LNCaP clone FGC (cell line): Measurements from ENCODE around the gene MPC2.

Experiments used
- DNase-seq: peaks from one replicate; pipeline ENCODE4 v3.0.0-alpha.2; 2011; ENCODE audit warnings: low read depth
- H3K4me3 ChIP-seq: 2 replicates; pipeline ENCODE4 v1.5.1; 2011; ENCODE audit warnings: mild to moderate bottlenecking, low read depth, low read length, control low read depth
- TF ChIP-seq, protein P1 (sequence below): IDR thresholded peaks from 2 replicates; pipeline ENCODE4 v1.5.1; 2012; ENCODE audit warnings: mild to moderate bottlenecking; ENCODE audit not compliant: control insufficient read depth, insufficient read depth; ENCODE audit errors: extremely low read depth

MPC2 gene

GRCh38 chr1:167936930-167937708 is at the start of gene MPC2:
Gene MPC2 (minus strand): TSS chr1:167937072. CDS start chr1:167935841, 1,231 bp downstream.
- peak; percentile 52 for DNase-seq
- TF ChIP-seq, protein P1, sequence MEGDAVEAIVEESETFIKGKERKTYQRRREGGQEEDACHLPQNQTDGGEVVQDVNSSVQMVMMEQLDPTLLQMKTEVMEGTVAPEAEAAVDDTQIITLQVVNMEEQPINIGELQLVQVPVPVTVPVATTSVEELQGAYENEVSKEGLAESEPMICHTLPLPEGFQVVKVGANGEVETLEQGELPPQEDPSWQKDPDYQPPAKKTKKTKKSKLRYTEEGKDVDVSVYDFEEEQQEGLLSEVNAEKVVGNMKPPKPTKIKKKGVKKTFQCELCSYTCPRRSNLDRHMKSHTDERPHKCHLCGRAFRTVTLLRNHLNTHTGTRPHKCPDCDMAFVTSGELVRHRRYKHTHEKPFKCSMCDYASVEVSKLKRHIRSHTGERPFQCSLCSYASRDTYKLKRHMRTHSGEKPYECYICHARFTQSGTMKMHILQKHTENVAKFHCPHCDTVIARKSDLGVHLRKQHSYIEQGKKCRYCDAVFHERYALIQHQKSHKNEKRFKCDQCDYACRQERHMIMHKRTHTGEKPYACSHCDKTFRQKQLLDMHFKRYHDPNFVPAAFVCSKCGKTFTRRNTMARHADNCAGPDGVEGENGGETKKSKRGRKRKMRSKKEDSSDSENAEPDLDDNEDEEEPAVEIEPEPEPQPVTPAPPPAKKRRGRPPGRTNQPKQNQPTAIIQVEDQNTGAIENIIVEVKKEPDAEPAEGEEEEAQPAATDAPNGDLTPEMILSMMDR = no peak
- H3K4me3 ChIP-seq = peak within 1 kb of the TSS; percentile 90

DNA sequence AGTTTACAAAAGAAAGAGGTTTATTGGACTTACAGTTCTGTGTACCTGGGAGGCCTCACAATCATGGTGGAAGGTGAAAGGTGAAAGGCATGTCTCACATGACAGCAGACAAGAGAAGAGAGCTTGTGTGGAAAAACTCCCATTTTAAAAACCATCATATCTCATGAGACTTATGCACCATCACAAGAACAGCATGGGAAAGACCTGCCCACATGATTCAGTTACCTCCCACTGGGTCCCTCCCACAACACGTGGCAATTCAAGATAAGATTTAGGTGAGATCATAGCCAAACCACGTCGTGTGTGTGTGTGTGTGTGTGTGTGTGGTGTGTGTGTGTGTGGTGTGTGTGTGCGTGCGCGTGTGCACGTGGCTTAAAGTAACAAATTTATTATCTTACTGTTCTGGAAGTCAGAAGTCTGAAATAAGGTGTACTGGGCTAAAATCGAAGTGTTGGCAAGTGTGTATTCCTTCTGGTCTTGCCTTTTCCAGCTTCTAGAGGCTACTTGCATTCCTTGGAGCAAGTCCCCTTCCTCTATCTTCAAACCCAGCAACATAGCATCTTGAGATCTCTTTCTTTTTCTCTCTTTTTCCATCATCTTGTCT is 48.1 kb upstream of the MPC2 start:
- TF ChIP-seq, protein P1 = no peak
- DNase-seq = no peak
- H3K4me3 ChIP-seq = no peak overlapping the region

DNA sequence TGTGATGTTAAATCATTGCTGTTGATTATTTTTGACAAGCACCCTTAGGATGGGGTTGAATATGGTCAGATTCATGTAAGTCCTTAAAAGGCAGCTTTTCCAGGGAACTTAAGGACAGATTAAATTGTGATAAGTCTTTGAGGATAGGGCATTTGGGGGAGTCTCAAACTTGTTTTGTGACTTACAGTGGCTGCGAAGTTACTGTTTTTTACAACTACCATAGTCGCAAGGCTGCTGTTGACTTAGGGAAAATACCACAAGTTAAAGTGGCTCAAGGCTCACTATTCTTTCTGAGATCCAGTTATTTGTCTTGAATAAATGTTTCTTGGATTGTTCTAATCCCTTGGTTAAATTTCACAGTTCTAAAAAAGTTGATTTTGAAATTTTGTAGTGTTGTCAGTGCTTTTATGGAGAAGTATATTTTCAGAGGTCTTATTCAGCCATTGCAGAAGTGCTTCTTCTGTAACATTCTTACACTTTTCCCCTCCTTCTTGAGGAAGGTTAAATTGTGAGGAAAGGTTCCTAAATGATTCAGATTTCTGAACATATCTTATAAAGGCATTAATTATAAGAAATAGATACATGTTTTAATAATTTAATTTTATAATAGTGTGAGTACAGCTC is 47.0 kb upstream of the MPC2 start:
- no peak for DNase-seq
- no peak overlapping the region for H3K4me3 ChIP-seq
- TF ChIP-seq, protein P1 = no peak

DNA sequence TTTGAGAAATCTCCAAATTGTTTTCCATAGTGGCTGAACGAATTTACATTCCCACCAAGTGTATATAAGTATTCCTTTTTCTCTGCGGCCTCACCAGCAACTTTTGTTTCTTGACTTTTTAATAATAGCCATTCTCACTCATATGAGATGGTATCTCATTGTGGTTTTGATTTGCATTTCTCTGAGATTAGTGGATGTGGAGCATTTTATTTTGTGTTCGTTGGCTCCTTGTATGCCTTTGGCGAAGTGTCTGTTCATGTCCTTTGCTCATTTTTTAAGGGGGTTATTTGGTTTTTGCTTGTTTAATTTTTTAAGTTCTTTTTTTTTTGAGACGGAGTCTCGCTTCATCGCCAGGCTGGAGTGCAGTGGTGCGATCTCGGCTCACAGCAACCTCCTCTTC is 45.1 kb upstream of the MPC2 start:
- no peak overlapping the region for H3K4me3 ChIP-seq
- DNase-seq = no peak
- TF ChIP-seq, protein P1 = no peak

DNA sequence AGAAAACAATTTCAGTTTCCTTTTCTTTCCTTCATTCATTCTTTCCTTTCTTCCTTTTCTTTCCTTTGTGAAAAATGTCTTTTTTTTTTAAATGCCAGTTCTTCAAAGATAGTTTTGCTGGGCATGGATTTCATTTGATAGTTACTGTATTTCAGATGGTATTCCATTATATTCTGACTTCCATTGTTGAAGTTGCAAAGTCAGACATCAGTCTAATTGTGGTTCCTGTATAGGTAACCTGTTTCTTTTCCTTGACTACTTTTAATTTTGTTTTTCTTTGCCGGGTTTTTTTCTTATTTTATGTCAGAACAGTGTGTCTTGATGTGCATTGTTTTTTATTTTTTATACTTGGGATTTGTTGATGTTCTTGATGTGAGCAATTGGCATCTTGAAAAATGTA is 40.4 kb upstream of the MPC2 start:
- no peak for DNase-seq
- no peak overlapping the region for H3K4me3 ChIP-seq
- TF ChIP-seq, protein P1 = no peak

DNA sequence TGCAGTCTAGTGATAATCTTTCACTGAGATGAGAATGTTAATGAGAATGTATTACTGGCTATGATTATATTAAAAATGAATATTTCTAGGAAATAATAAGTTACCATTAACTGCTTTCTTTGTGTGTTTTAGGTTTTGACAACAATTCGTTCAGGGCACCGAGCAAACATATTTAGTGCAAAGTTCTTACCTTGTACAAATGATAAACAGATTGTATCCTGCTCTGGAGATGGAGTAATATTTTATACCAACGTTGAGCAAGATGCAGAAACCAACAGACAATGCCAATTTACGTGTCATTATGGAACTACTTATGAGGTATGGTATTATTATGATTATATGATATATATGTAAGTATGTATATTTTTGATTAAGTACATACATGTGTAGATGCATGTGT is 37.8 kb upstream of the MPC2 start:
- TF ChIP-seq, protein P1 = no peak
- no peak for DNase-seq
- H3K4me3 ChIP-seq = no peak overlapping the region
